HepG2 (cell line): ENCODE results near the gene TSPAN17. TPM values are rescaled to one million over a fixed set of nuclear protein-coding genes. Genes with fewer than 3 reads are reported as not detected.

Experiments used
- ATAC-seq: fragments of 200-7000 bp; cut with Tn5 transposase; 3 replicates; pipeline ENCODE4 v1.9.1; 2020; ENCODE audit warnings: mild to moderate bottlenecking, moderate library complexity
- BruUV-seq: library from RNA; stranded (reverse); fragments of 400-500 nt; replicated peaks from 2 replicates; lab custom pipeline; 2021; lab: Mats Ljungman, UMichigan
- CTCF ChIA-PET: fragments of 300-600 bp; formaldehyde crosslinking; extraction: SDS; loops from one replicate; lab custom pipeline; 2021; ENCODE audit warnings: low total read pairs, inconsistent platforms, low intra/inter-chr PET ratio; lab: Yijun Ruan, JAX
- POLR2A ChIA-PET: fragments of 350-600 bp; sonication (Branson Sonifier 250); formaldehyde crosslinking; loops from one replicate; lab custom pipeline; 2020; ENCODE audit warnings: antibody characterized with exemption, inconsistent platforms; lab: Yijun Ruan, JAX
- DNase-seq: peaks from one replicate; pipeline ENCODE4 v3.0.0-alpha.2; 2015; ENCODE audit warnings: low spot score
- FAIRE-seq: peaks from 3 replicates; lab custom pipeline; 2011; peaks lifted over from hg19 to GRCh38; lab: Jason Lieb, UNC
- H2AFZ ChIP-seq: one replicate; pipeline ENCODE4 v1.6.1; 2011; ENCODE audit warnings: low read length, inconsistent platforms
- H3K27ac ChIP-seq: fragments of 300-600 bp; 3 replicates; pipeline ENCODE4 v1.8.0; 2011; ENCODE audit warnings: mixed run types, mild to moderate bottlenecking, mixed read lengths, low read length, inconsistent platforms; ENCODE audit not compliant: insufficient read depth; ENCODE audit errors: extremely low read length
- H3K27me3 ChIP-seq, 2 experiments: fragments of 200-600 bp in 1 of 2; 2 replicates in 1 of 2; 3 replicates in 1 of 2; pipeline versions ENCODE4 v1.6.0 to v1.8.0; 2011; ENCODE audit warnings: low read length in 2 of 2, mild to moderate bottlenecking in 2 of 2, moderate library complexity in 2 of 2, inconsistent platforms in 1 of 2; ENCODE audit not compliant: insufficient read depth in 2 of 2, control insufficient read depth in 1 of 2
- H3K36me3 ChIP-seq, 2 experiments: fragments of 200-600 bp in 1 of 2; replicated peaks in 1 of 2; 2 replicates in 1 of 2; 3 replicates in 1 of 2; pipeline versions ENCODE4 v1.5.1 to v1.8.0; 2011; ENCODE audit warnings: low read length in 2 of 2, inconsistent platforms in 1 of 2; ENCODE audit not compliant: insufficient read depth in 2 of 2, control insufficient read depth in 1 of 2
- H3K4me1 ChIP-seq: 2 replicates; pipeline ENCODE4 v1.5.1; 2012; ENCODE audit warnings: low read length, inconsistent platforms; ENCODE audit not compliant: insufficient read depth
- H3K4me2 ChIP-seq: 2 replicates; pipeline ENCODE4 v1.6.0; 2011; ENCODE audit warnings: low read depth, low read length, inconsistent platforms
- H3K4me3 ChIP-seq, 3 experiments: fragments of 200-600 bp in 1 of 3; sonication (generic), shearing (Covaris generic) in 1 of 3; replicated peaks in 1 of 3; 2 replicates each; pipeline ENCODE4 v1.5.1; 2011 to 2016; ENCODE audit warnings: low read length in 3 of 3, inconsistent platforms in 2 of 3, low read depth in 2 of 3, mild to moderate bottlenecking in 2 of 3, control low read depth in 1 of 3, mixed read lengths in 1 of 3; ENCODE audit not compliant: insufficient read depth in 1 of 3
- H3K79me2 ChIP-seq: one replicate; pipeline ENCODE4 v1.6.1; 2011; ENCODE audit warnings: low read length, inconsistent platforms; ENCODE audit not compliant: insufficient read depth
- H3K9ac ChIP-seq: 2 replicates; pipeline ENCODE4 v1.6.0; 2011; ENCODE audit warnings: mild to moderate bottlenecking, low read depth, low read length, inconsistent platforms; ENCODE audit not compliant: insufficient read depth
- H3K9me3 ChIP-seq: 2 replicates; pipeline ENCODE4 v1.5.1; 2012; ENCODE audit warnings: mild to moderate bottlenecking, low read length
- H4K20me1 ChIP-seq: 2 replicates; pipeline ENCODE4 v1.6.0; 2011; ENCODE audit warnings: inconsistent platforms, mild to moderate bottlenecking, low read length, moderate library complexity; ENCODE audit not compliant: insufficient read depth
- MBNL3 ChIP-seq: fragments of 250-450 bp; sonication (Bioruptor Pico); conservative IDR thresholded peaks from 2 replicates; pipeline ENCODE4 v1.8.0; 2022; ENCODE audit warnings: mild to moderate bottlenecking, inconsistent platforms
- POLR2AphosphoS2 ChIP-seq: IDR thresholded peaks from 2 replicates; pipeline ENCODE4 v1.6.1; 2011; ENCODE audit warnings: low read depth, low read length, improper control_type of control experiment
- RELA ChIP-seq: sonication (generic); formaldehyde crosslinking; IDR thresholded peaks from 2 replicates; pipeline ENCODE4 v1.4.0; 2020; ENCODE audit warnings: missing genetic modification reagents
- ZNF441 ChIP-seq: sonication (generic); formaldehyde crosslinking; IDR thresholded peaks from 2 replicates; pipeline ENCODE4 v1.7.0; 2021; ENCODE audit warnings: missing genetic modification reagents, borderline replicate concordance
- ZNF629 ChIP-seq: sonication (generic); formaldehyde crosslinking; conservative IDR thresholded peaks from 2 replicates; pipeline ENCODE4 v1.5.0; 2020; ENCODE audit warnings: missing genetic modification reagents
- WGBS: methylation state at CpG from one replicate; pipeline ENCODE4 v1.1.6; 2017; ENCODE audit warnings: low lambda C conversion rate; 5-methylcytosine and 5-hydroxymethylcytosine counted together
- in situ Hi-C: cut with HindIII; loops from 2 replicates; pipeline ENCODE4 v1.10.0; 2017; ENCODE audit warnings: low pct_unique_long_range_greater_than_20kb; ENCODE audit not compliant: extremely low pct_ligation_motif_present
- intact Hi-C: fragments of 100-400 bp; cut with micrococcal nuclease; formaldehyde crosslinking; loops from one replicate; pipeline ENCODE4 v1.10.0; 2022; ENCODE audit not compliant: unreplicated experiment
- polyA plus RNA-seq, 8 experiments: library from polyadenylated mRNA; depleted of rRNA in 3 of 8; stranded (reverse) in 7 of 8; unstranded in 1 of 8; fragments of >200 nt; fragmentation: Illumina TruSeq in 4 of 8; extraction: Trizol in 4 of 8; gene quantifications; 2 replicates each; pipeline versions ENCODE4 v1.2.1 to v1.2.3, GENCODE V29; 2011 to 2016; ENCODE audit warnings: low read depth in 4 of 8, missing spikeins in 1 of 8, mixed read lengths in 1 of 8; ENCODE audit not compliant: insufficient read depth in 1 of 8
- total RNA-seq, 5 experiments: library from RNA; depleted of rRNA; stranded (reverse); fragments of >200 nt; fragmentation: Illumina TruSeq; extraction: Trizol; gene quantifications; 2 replicates each; pipeline ENCODE4 v1.2.3, GENCODE V29; 2016; ENCODE audit warnings: low read depth in 1 of 5

The TSPAN17 gene
- total and polyA plus RNA-seq, 2 of the 13 experiments (the other 11 are each of a cell fraction or from before 2014, with no cell fraction given), result 11.5 to 15.0 TPM

DNA sequence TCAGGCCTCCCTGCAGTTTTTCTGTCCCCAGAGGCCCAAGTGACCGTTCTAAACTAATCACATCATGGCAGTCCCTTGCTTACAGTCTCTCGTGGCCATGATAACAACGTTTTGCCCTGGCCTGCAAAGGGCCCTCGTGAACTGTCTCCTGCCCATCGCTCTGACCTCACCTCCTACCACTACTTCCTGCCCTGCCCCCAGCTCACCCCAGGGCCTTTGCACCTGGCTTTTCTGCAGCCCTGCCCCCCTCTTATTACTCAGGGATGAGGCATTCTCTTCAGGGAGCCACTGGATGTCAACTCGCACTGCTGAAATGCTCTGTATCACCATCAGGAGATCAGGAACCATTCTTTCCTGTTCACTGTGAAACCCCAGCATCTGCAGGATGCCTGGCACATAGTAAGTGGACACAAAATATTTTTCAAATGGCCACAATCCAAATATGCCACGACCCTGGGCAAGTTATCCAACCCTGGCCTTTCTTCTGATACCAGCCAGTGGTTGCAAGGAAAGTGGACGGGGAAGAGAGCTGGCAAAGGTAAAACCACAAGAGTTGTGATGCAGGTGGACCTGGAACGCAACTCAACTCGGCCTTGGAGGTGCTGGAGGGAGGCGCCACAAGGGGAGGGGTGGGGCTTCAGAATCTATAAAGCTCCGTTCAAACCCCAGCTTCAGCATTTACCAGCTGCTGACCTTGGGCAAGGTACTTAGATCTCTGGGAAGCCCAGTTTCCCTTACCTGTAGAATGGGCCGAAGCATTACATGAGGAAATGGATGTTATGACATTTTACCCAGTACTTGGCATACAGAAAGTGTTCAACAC lies 18.7 kb upstream of the TSPAN17 start:
- intact Hi-C loops, result no loop called here
- no peak for ATAC-seq
- no peak overlapping the region for H3K9ac ChIP-seq
- H3K79me2 ChIP-seq, result no peaks in the 10 kb centered on the region
- FAIRE-seq, result no peak
- no peak overlapping the region for H3K4me2 ChIP-seq
- no peak overlapping the region for H3K4me3 ChIP-seq
- ChIA-PET CTCF (no interaction called here), POLR2A (no interaction called here)
- peaks cover 26% of the 10 kb centered on the region for H3K4me1 ChIP-seq
- TF ChIP-seq ZNF441 (CRISPR knock-in tag) (no peak), ZNF629 (CRISPR knock-in tag) (peak; percentile 34; the same call in 1 of the 2 replicates)
- no peak overlapping the region for H2AFZ ChIP-seq
- no peak overlapping the region for H3K27ac ChIP-seq
- H3K27me3 ChIP-seq, result peaks cover 18 to 86% of the 10 kb centered on the region in 2 experiments
- in situ Hi-C loops, result no loop called here
- no peaks in the 10 kb centered on the region for H3K36me3 ChIP-seq
- H3K9me3 ChIP-seq, result no peaks in the 10 kb centered on the region
- no peak for DNase-seq
- H4K20me1 ChIP-seq, result no peaks in the 10 kb centered on the region
- WGBS, result 6% methylated on average over 13 of the region's 13 CpGs
- BruUV-seq, result no TSS peak

GRCh38 chr5:176629317-176629852 lies 17.9 kb upstream of the TSPAN17 start:
- in situ Hi-C loops (no loop called here), intact Hi-C loops (no loop called here)
- FAIRE-seq (no peak), DNase-seq (no peak), ATAC-seq (no peak)
- no peak for TF ChIP-seq MBNL3 (CRISPR knock-in tag)
- TF ChIP-seq POLR2AphosphoS2, result no peak
- no peak for TF ChIP-seq RELA (CRISPR knock-in tag)
- CTCF ChIA-PET, result no interaction called here
- Histone ChIP-seq H3K9ac (no peak overlapping the region), H3K4me3 (no peak overlapping the region), H3K4me1 (peaks cover 26% of the 10 kb centered on the region), H3K27me3 (peaks cover 18 to 85% of the 10 kb centered on the region in 2 experiments), H3K27ac (no peak overlapping the region), H4K20me1 (no peaks in the 10 kb centered on the region), H3K9me3 (no peaks in the 10 kb centered on the region), H3K4me2 (no peak overlapping the region; the same call in 1 of the 2 replicates), H2AFZ (no peak overlapping the region), H3K36me3 (no peaks in the 10 kb centered on the region), H3K79me2 (no peaks in the 10 kb centered on the region)
- WGBS, result 33% methylated on average over 34 of the region's 34 CpGs
- POLR2A ChIA-PET, result no interaction called here
- no TSS peak for BruUV-seq
